ENCODE measurements around the gene TOM1. TPM values are rescaled to one million over a fixed set of nuclear protein-coding genes. Genes with fewer than 3 reads are reported as not detected.

TOM1 gene
- total RNA-seq, 1 experiment from 2014 or later: 19.0 TPM

- no peak overlapping the region for H2AFZ ChIP-seq (ENCODE audit: low read length)
- no peak overlapping the region for H3K27ac ChIP-seq (ENCODE audit: low read length)
- intact Hi-C loops (cut with micrococcal nuclease): no loop called here
- H3K79me2 ChIP-seq (ENCODE audit: low read length): peaks cover 9% of the 10 kb centered on the region; the same call in 1 of the 2 replicates
- H3K9ac ChIP-seq (ENCODE audit: low read length): no peak overlapping the region
- no peaks in the 10 kb centered on the region for H3F3A ChIP-seq (ENCODE audit: low read length, unreplicated experiment)
- no peak overlapping the region for H3K4me2 ChIP-seq (ENCODE audit: low read length)
- no peak for ATAC-seq
- TF ChIP-seq CTCF (conservative IDR thresholded peaks at IDR 0.05; ENCODE audit: low read depth, low read length): no peak
- TF ChIP-seq EZH2 (IDR thresholded peaks at IDR 0.05; ENCODE audit: low read length, unreplicated experiment): no peak
- no peak for TF ChIP-seq EZH2phosphoT487 (IDR thresholded peaks at IDR 0.05; ENCODE audit: borderline replicate concordance, low read length)
- DNase-seq: no peak
- H4K20me1 ChIP-seq (ENCODE audit: low read length): no peaks in the 10 kb centered on the region
- ChIA-PET POLR2A (ENCODE audit: unreplicated experiment) (no interaction called here), CTCF (no interaction called here)
- no peaks in the 10 kb centered on the region for H3K36me3 ChIP-seq (ENCODE audit: low read depth, low read length)
- H3K4me1 ChIP-seq (ENCODE audit: insufficient read depth, low read length): peaks cover 23% of the 10 kb centered on the region
- no TSS peak for BruUV-seq (replicated peaks)
- H3K9me3 ChIP-seq (ENCODE audit: low read length): no peaks in the 10 kb centered on the region
- H3K4me3 ChIP-seq (ENCODE audit: low read length): no peak overlapping the region
- no peaks in the 10 kb centered on the region for H3K27me3 ChIP-seq (ENCODE audit: low read length)
- no peaks in the 10 kb centered on the region for H3K9me2 ChIP-seq (replicated peaks; ENCODE audit: low read length)
Measured at GRCh38 chr22:35308480-35309021, 8.9 kb downstream of the TOM1 start.

- Histone ChIP-seq H3K9ac (ENCODE audit: low read length) (no peak overlapping the region), H3K4me1 (ENCODE audit: insufficient read depth, low read length) (peaks cover 30% of the 10 kb centered on the region), H2AFZ (ENCODE audit: low read length) (no peak overlapping the region), H3K27me3 (ENCODE audit: low read length) (no peaks in the 10 kb centered on the region), H3K9me2 (replicated peaks; ENCODE audit: low read length) (no peaks in the 10 kb centered on the region), H3K4me3 (ENCODE audit: low read length) (no peak overlapping the region), H3K4me2 (ENCODE audit: low read length) (no peak overlapping the region), H4K20me1 (ENCODE audit: low read length) (no peaks in the 10 kb centered on the region), H3F3A (ENCODE audit: low read length, unreplicated experiment) (no peaks in the 10 kb centered on the region), H3K36me3 (ENCODE audit: low read depth, low read length) (no peaks in the 10 kb centered on the region), H3K27ac (ENCODE audit: low read length) (no peak overlapping the region), H3K79me2 (ENCODE audit: low read length) (peaks cover 9% of the 10 kb centered on the region; the same call in 1 of the 2 replicates), H3K9me3 (ENCODE audit: low read length) (no peaks in the 10 kb centered on the region)
- TF ChIP-seq EZH2phosphoT487 (IDR thresholded peaks at IDR 0.05; ENCODE audit: borderline replicate concordance, low read length) (no peak), CTCF (conservative IDR thresholded peaks at IDR 0.05; ENCODE audit: low read depth, low read length) (no peak), EZH2 (IDR thresholded peaks at IDR 0.05; ENCODE audit: low read length, unreplicated experiment) (no peak)
- DNase-seq: peak; percentile 37
- intact Hi-C loops (cut with micrococcal nuclease): no loop called here
- BruUV-seq (replicated peaks): no TSS peak
- ChIA-PET CTCF (no interaction called here), POLR2A (ENCODE audit: unreplicated experiment) (no interaction called here)
- no peak for ATAC-seq
Measured at GRCh38 chr22:35310556-35311550, 11.2 kb downstream of the TOM1 start.
